GM15510 (cell line): ENCODE data around the gene DOCK2.

Experiments
- POLR2A ChIP-seq: IDR thresholded peaks from 3 replicates; pipeline ENCODE4 v1.6.1; 2011; ENCODE audit warnings: borderline replicate concordance; ENCODE audit not compliant: insufficient read length; ENCODE audit errors: extremely low read depth

The DOCK2 gene

GRCh38 chr5:169778622-169779596, 141.8 kb downstream of the DOCK2 start:
- no peak for TF ChIP-seq POLR2A

- no peak for TF ChIP-seq POLR2A
These were observed 144.6 kb downstream of the DOCK2 start for GRCh38 chr5:169781420-169782345.

GRCh38 chr5:169785771-169786618, 148.9 kb downstream of the DOCK2 start:
- no peak for TF ChIP-seq POLR2A

- no peak for TF ChIP-seq POLR2A
These were observed 151.1 kb downstream of the DOCK2 start for GRCh38 chr5:169788168-169788567.

- no peak for TF ChIP-seq POLR2A
These were observed 152.4 kb downstream of the DOCK2 start for GRCh38 chr5:169789417-169789940.

- TF ChIP-seq POLR2A, result no peak
These were observed 154.2 kb downstream of the DOCK2 start for GRCh38 chr5:169791251-169791650.

- TF ChIP-seq POLR2A, result no peak
These were observed 158.3 kb downstream of the DOCK2 start for GRCh38 chr5:169795338-169795737.

GRCh38 chr5:169796731-169797130, 159.7 kb downstream of the DOCK2 start:
- TF ChIP-seq POLR2A, result no peak

- TF ChIP-seq POLR2A, result no peak
These were observed 160.5 kb downstream of the DOCK2 start for GRCh38 chr5:169797577-169797976.

GRCh38 chr5:169798438-169798837, 161.4 kb downstream of the DOCK2 start:
- TF ChIP-seq POLR2A, result no peak

GRCh38 chr5:169798906-169799660, 162.0 kb downstream of the DOCK2 start:
- no peak for TF ChIP-seq POLR2A

- no peak for TF ChIP-seq POLR2A
These were observed 164.3 kb downstream of the DOCK2 start for GRCh38 chr5:169801324-169801777.

- no peak for TF ChIP-seq POLR2A
These were observed 164.7 kb downstream of the DOCK2 start for GRCh38 chr5:169801781-169802180.
